Measurements from ENCODE around the gene SPEF2.

DNA sequence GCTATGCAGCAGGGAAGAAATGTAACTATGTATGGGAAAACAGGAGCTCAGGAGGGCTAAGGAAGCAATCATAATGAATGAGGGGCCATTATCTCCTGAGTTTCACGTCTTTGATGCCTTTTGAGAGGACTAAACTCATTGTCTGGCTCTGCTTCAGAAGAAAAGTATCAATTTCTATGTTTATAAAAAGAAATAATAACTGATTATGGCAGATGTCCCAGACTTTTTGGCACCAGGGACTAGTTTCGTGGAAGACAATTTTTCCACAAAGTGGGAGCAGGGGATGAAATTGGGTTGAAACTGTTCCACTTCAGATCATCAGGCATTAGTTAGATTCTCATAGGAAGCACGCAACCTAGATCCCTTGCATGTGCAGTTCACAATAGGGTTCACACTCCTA, 230.3 kb downstream of the SPEF2 start:
- TF ChIP-seq CTCF (IDR thresholded peaks at IDR 0.05), result no peak
- TF ChIP-seq POLR2A (IDR thresholded peaks at IDR 0.05), result no peak

Data from vagina (tissue), 2 donors.